Lower leg skin (tissue), 4 donors: ENCODE results near the gene MIA2. TPM values are rescaled to one million over a fixed set of nuclear protein-coding genes. Genes with fewer than 3 reads are reported as not detected.

Experiments used
- DNase-seq, 2 donors: peaks; one replicate each; pipeline ENCODE4 v3.0.0-alpha.2; 2019; ENCODE audit warnings: low spot score in 2 of 2
- H3K4me3 ChIP-seq: fragments of 200-600 bp; sonication (generic); 2 replicates; pipeline ENCODE4 v1.5.1; 2017; ENCODE audit warnings: mild to moderate bottlenecking, low read depth; ENCODE audit not compliant: poor library complexity, severe bottlenecking
- POLR2A ChIP-seq, 2 donors: fragments of 450-650 bp; IDR thresholded peaks; one replicate each; pipeline ENCODE4 v1.6.1; 2016 to 2017; ENCODE audit warnings: antibody characterized with exemption in 2 of 2, mild to moderate bottlenecking in 1 of 2, moderate library complexity in 1 of 2
- WGBS, 2 donors: methylation state at CpG; one replicate each; pipeline ENCODE4 v1.1.5; 2018; 5-methylcytosine and 5-hydroxymethylcytosine counted together
- intact Hi-C: fragments of 100-400 bp; cut with DNase I; formaldehyde crosslinking; loops from one replicate; pipeline ENCODE4 v1.15.0; 2023; ENCODE audit warnings: low total_unique reads
- total RNA-seq, 4 donors: library from RNA; depleted of rRNA; stranded (reverse); fragments of >200 nt; gene quantifications; one replicate each; pipeline ENCODE4 v1.1.0, GENCODE V29; 2016
- TF ChIP-seq, protein P1 (sequence below), 3 donors: fragments of 450-650 bp; IDR thresholded peaks; one replicate each; pipeline ENCODE4 v1.5.1; 2016; ENCODE audit warnings: antibody characterized with exemption in 3 of 3, mild to moderate bottlenecking in 3 of 3, moderate library complexity in 2 of 3

MIA2 gene
- total RNA-seq, 4 donors from 2014 or later, result 14.0 to 19.5 (median 15.8) TPM

- DNase-seq, result no peak
- H3K4me3 ChIP-seq, result no peak overlapping the region
- whole genome bisulfite sequencing, 2 donors, result 63 to 68% methylated on average over 1 of the region's 1 CpG
- TF ChIP-seq, protein P1, sequence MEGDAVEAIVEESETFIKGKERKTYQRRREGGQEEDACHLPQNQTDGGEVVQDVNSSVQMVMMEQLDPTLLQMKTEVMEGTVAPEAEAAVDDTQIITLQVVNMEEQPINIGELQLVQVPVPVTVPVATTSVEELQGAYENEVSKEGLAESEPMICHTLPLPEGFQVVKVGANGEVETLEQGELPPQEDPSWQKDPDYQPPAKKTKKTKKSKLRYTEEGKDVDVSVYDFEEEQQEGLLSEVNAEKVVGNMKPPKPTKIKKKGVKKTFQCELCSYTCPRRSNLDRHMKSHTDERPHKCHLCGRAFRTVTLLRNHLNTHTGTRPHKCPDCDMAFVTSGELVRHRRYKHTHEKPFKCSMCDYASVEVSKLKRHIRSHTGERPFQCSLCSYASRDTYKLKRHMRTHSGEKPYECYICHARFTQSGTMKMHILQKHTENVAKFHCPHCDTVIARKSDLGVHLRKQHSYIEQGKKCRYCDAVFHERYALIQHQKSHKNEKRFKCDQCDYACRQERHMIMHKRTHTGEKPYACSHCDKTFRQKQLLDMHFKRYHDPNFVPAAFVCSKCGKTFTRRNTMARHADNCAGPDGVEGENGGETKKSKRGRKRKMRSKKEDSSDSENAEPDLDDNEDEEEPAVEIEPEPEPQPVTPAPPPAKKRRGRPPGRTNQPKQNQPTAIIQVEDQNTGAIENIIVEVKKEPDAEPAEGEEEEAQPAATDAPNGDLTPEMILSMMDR (IDR thresholded peaks at IDR 0.05), result no peak
- no peak for TF ChIP-seq POLR2A (IDR thresholded peaks at IDR 0.05)
- intact Hi-C loops, result loop anchor here (2.0 kb wide), 1 partner anchor 34 kb away; no protein-coding TSS in a partner anchor
Measured at GRCh38 chr14:39264558-39264957, 30.8 kb downstream of the MIA2 start.

DNA sequence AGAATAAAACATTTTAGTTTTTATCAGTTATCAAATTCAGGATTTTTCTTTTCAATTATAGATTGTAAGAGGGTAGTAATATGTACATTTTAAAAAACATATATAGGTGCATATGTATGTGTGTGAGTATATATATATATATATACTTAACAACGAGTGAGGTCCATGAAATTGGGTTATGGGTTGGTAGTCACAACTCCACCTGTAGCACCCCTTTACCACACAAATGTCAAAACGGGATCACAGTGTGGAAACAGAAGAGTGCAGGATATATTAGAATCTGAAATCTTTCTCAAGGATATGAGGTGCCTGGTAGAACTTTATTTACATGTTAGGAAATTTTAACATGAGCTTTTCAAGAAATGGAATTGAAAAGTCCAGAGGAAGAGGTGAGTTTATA lies 31.3 kb downstream of the MIA2 start:
- DNase-seq, result no peak
- 3 to 6% methylated on average over 2 of the region's 2 CpGs for WGBS, 2 donors
- TF ChIP-seq POLR2A (IDR thresholded peaks at IDR 0.05), result no peak
- TF ChIP-seq, protein P1 (IDR thresholded peaks at IDR 0.05), result no peak
- intact Hi-C loops, result loop anchor here (2.0 kb wide), 1 partner anchor 34 kb away; no protein-coding TSS in a partner anchor
- no peak overlapping the region for H3K4me3 ChIP-seq

DNA sequence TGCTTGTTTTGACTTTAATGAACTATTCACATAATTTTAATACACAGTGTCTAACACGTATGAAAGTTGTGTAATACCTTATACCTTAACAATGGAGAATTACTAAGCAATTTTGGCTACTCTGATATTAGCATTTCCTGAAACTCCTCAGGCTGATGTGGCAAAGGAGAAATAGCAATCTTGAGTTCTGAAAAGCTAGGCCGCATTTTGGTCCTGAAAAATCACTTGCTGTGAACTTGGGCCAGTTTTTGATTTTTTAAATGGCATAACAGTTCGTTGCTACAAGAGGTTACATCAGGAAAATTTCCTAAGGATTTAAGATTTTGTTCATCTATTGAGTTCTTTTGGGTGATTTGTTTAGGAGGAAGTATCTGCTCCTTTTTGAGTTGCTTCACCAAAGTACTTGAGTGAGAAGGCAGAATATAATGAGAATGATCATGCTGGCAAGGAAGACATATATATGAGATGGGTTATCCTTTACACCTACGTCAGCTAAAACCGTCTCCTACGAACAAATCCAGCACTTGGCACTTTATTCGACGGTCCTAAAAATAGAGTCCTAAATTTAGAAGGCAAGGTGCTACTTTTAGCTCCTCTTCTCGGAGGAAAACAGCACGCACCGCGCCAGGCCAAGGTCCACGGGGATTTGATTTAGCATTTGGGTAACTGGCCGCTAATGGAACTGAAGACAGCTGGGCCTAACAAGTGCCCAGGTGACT lies 32.2 kb downstream of the MIA2 start:
- intact Hi-C loops, result loop anchor here (2.0 kb wide), 1 partner anchor 33 kb away; no protein-coding TSS in a partner anchor
- peak overlapping the region; percentile 90 for H3K4me3 ChIP-seq
- no peak for TF ChIP-seq POLR2A (IDR thresholded peaks at IDR 0.05)
- TF ChIP-seq, protein P1 (IDR thresholded peaks at IDR 0.05), result no peak
- no peak for DNase-seq
- WGBS, 2 donors, result 6 to 7% methylated on average over 14 of the region's 14 CpGs

- peak overlapping the region; percentile 90 for H3K4me3 ChIP-seq
- intact Hi-C loops, result no loop called here
- 0 to 2% methylated on average over 9 to 30 of the region's 31 CpGs for WGBS, 2 donors
- DNase-seq, result peak; percentile 45 to 88
- no peak for TF ChIP-seq POLR2A (IDR thresholded peaks at IDR 0.05)
- TF ChIP-seq, protein P1 (IDR thresholded peaks at IDR 0.05), result peak in 1 of 3 donors; percentile 57
Measured at GRCh38 chr14:39266525-39266870, 32.8 kb downstream of the MIA2 start.

DNA sequence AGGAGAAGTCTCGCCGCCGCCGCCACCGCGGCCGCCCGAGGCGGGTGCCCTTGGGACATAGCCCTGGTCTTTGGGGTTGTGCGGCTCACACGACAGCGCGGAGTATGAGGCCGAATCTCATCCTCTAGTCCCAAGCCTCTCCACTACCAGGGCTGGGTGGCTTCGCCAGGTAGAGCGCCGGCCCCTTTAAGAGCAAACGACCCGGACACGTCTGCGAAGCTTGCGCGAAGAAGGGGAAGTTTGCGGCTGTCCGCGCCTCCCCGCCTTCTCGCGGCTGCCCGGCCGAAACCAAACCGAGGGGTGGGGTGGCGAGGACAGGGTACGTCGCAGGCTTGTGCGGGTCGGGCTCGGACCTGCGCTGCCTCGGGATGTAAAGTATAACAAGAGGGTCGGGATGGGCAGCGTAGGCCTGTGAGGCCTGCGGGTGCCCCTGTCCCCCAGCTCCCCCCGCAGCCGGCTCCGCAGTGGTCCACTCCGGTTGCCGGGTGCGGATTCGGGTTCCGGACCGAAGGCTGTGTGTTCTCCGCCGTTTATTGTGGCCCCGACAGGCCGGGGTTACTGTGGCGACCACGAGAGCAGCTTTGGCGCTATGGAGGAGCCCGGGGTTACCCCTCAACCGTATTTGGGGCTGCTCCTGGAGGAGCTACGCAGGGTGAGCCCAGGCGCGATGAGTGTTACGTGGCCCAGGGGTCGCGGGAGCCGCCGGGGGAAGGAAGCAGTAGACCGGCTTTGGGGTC lies 33.3 kb downstream of the MIA2 start:
- H3K4me3 ChIP-seq, result peak overlapping the region; percentile 90
- WGBS, 2 donors, result 0% methylated on average over 26 to 70 of the region's 70 CpGs
- intact Hi-C loops, result no loop called here
- peak in 1 of 2 donors; percentile 16 for TF ChIP-seq POLR2A (IDR thresholded peaks at IDR 0.05)
- TF ChIP-seq, protein P1 (IDR thresholded peaks at IDR 0.05), result no peak
- DNase-seq, result peak; percentile 66 to 95
